ENCODE measurements around the gene PGAM2. TPM values are rescaled to one million over a fixed set of nuclear protein-coding genes. Genes with fewer than 3 reads are reported as not detected.
A peak's percentile ranks its signal among the peaks of the same experiment; 100 is the strongest.

PGAM2 gene
- total RNA-seq, 2 donors from 2014 or later = 0.92 TPM; not detected in 1

GRCh38 chr7:44062180-44062902 is 3.0 kb downstream of the PGAM2 start:
- H3K27ac Mint-ChIP-seq = no peak overlapping the region
- DNase-seq = no peak

GRCh38 chr7:44061645-44062179 is 3.7 kb downstream of the PGAM2 start:
- no peaks in the 10 kb centered on the region for H3K9me3 ChIP-seq (ENCODE audit: control insufficient read depth, low read length, poor library complexity, severe bottlenecking)
- Mint-ChIP-seq H3K36me3 (ENCODE audit: low read depth) (peaks cover 2% of the 10 kb centered on the region), H3K4me1 (peaks cover 11% of the 10 kb centered on the region), H3K27ac (peak overlapping the region; percentile 65), H3K4me3 (no peak overlapping the region), H3K27me3 (no peaks in the 10 kb centered on the region)
- no peak for ATAC-seq
- DNase-seq = no peak

More at GRCh38 chr7:44062180-44062902, 3.0 kb downstream of the PGAM2 start:
- Mint-ChIP-seq H3K4me3 (no peak overlapping the region), H3K4me1 (peaks cover 11% of the 10 kb centered on the region), H3K27me3 (no peaks in the 10 kb centered on the region), H3K36me3 (ENCODE audit: low read depth) (peaks cover 2% of the 10 kb centered on the region)
- ATAC-seq = no peak
- H3K9me3 ChIP-seq (ENCODE audit: control insufficient read depth, low read length, poor library complexity, severe bottlenecking) = no peaks in the 10 kb centered on the region

- DNase-seq (peak in 1 of 3 donors; percentile 4), ATAC-seq (no peak)
- peak overlapping the region; percentile 65 for H3K27ac Mint-ChIP-seq
- H3K27me3 Mint-ChIP-seq = no peaks in the 10 kb centered on the region
- no peaks in the 10 kb centered on the region for H3K9me3 ChIP-seq (ENCODE audit: control insufficient read depth, low read length, poor library complexity, severe bottlenecking)
- H3K4me1 Mint-ChIP-seq = peaks cover 9% of the 10 kb centered on the region
- H3K36me3 Mint-ChIP-seq (ENCODE audit: low read depth) = peaks cover 2% of the 10 kb centered on the region
- H3K4me3 Mint-ChIP-seq = no peak overlapping the region
Measured at GRCh38 chr7:44060948-44061644, 4.3 kb downstream of the PGAM2 start.

DNA sequence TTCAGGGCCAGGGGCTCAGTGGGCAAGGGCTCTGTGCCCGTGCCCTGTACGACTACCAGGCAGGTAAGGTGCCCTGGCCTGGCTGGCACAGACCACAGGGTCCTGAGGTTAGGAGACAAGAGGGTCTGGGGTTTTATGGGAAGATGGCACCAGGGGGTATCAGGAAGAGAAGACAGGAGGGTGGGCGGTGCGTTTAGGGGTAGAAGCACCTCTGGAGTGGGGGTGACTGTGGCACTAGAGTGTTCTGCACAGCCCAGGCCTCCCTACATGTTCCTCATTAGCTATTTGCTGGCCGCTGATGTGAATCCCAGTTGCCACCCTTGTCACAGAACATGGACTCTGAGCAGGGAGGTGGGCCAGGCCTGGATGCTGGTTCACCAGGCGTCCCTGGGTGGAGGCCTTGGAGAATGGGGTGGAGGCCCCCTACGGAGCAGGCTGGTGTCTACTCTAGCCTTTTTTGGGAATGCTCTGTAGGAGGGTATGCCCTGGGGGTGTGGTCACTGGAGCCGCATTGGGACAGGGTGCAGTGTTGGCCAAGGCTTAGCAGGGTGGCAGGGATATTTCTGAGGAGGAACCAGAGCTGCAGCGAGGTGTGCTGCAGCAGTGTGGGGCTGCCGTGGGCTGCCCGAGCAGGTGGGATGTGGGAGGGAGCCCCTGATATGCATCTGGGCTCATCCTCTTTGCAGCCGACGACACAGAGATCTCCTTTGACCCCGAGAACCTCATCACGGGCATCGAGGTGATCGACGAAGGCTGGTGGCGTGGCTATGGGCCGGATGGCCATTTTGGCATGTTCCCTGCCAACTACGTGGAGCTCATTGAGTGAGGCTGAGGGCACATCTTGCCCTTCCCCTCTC is 5.0 kb downstream of the PGAM2 start:
- Mint-ChIP-seq H3K36me3 (ENCODE audit: low read depth) (peaks cover 2% of the 10 kb centered on the region), H3K4me1 (peaks cover 9% of the 10 kb centered on the region), H3K4me3 (no peak overlapping the region), H3K27me3 (no peaks in the 10 kb centered on the region), H3K27ac (peak overlapping the region; percentile 24)
- DNase-seq = peak in 1 of 3 donors; percentile 3
- no peaks in the 10 kb centered on the region for H3K9me3 ChIP-seq (ENCODE audit: control insufficient read depth, low read length, poor library complexity, severe bottlenecking)
- no peak for ATAC-seq

DNA sequence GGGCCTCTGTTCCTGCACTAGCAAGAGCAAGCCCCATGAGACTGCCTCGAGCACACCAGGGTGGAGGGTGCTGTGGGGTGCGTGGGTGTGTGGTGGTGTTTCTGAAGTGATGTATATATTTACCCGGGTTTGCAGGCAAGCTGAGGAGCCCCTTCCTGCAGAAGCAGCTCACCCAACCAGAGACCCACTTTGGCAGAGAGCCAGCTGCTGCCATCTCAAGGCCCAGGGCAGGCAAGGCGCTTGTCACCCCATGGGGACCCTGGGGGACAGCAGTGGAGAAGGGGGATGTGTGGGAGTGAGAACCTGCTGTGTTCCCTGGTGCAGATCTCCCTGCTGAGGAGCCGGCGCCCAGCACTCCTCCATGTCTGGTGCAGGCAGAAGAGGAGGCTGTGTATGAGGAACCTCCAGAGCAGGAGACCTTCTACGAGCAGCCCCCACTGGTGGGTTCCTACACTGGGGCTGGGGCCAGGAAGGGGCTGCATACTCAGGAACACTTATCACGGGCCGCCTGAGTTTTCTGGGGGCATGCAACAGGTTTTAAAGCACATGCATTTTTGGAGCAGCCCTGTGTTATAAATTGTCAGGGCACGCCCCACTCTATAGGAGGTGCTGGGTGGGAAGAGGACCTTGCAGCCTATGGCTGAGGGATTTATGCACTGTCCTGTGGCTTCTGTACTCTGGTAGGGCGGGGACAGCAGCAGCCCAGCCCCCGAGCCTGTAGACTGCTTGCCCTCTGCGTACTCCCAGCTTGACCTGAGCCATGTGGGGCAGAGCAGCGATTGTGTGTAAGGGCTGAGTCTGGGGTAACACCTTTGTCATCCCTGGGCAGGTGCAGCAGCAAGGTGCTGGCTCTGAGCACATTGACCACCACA is 5.9 kb downstream of the PGAM2 start:
- peaks cover 12% of the 10 kb centered on the region for H3K4me1 Mint-ChIP-seq
- no peaks in the 10 kb centered on the region for H3K9me3 ChIP-seq (ENCODE audit: control insufficient read depth, low read length, poor library complexity, severe bottlenecking)
- DNase-seq = no peak
- peak overlapping the region; percentile 24 for H3K27ac Mint-ChIP-seq
- no peak overlapping the region for H3K4me3 Mint-ChIP-seq
- H3K27me3 Mint-ChIP-seq = no peaks in the 10 kb centered on the region
- peak; percentile 49 for ATAC-seq
- H3K36me3 Mint-ChIP-seq (ENCODE audit: low read depth) = peaks cover 5% of the 10 kb centered on the region

GRCh38 chr7:44058759-44059218 is 6.6 kb downstream of the PGAM2 start:
- peaks cover 12% of the 10 kb centered on the region for H3K4me1 Mint-ChIP-seq
- DNase-seq (peak in 1 of 3 donors; percentile 5), ATAC-seq (peak; percentile 15)
- H3K4me3 Mint-ChIP-seq = peak overlapping the region; percentile 41
- H3K27me3 Mint-ChIP-seq = no peaks in the 10 kb centered on the region
- H3K36me3 Mint-ChIP-seq (ENCODE audit: low read depth) = peaks cover 5% of the 10 kb centered on the region
- H3K27ac Mint-ChIP-seq = peak overlapping the region; percentile 27
- no peaks in the 10 kb centered on the region for H3K9me3 ChIP-seq (ENCODE audit: control insufficient read depth, low read length, poor library complexity, severe bottlenecking)

GRCh38 chr7:44057849-44058758 is 7.3 kb downstream of the PGAM2 start:
- DNase-seq (peak in 1 of 3 donors; percentile 6), ATAC-seq (peak; percentile 36)
- no peaks in the 10 kb centered on the region for H3K9me3 ChIP-seq (ENCODE audit: control insufficient read depth, low read length, poor library complexity, severe bottlenecking)
- Mint-ChIP-seq H3K27me3 (no peaks in the 10 kb centered on the region), H3K4me1 (peaks cover 12% of the 10 kb centered on the region), H3K36me3 (ENCODE audit: low read depth) (peaks cover 5% of the 10 kb centered on the region), H3K27ac (peak overlapping the region; percentile 79), H3K4me3 (peak overlapping the region; percentile 41)

- no peak for ATAC-seq
- H3K27me3 Mint-ChIP-seq = no peaks in the 10 kb centered on the region
Measured at GRCh38 chr7:44057181-44057848, 8.1 kb downstream of the PGAM2 start.

DNA sequence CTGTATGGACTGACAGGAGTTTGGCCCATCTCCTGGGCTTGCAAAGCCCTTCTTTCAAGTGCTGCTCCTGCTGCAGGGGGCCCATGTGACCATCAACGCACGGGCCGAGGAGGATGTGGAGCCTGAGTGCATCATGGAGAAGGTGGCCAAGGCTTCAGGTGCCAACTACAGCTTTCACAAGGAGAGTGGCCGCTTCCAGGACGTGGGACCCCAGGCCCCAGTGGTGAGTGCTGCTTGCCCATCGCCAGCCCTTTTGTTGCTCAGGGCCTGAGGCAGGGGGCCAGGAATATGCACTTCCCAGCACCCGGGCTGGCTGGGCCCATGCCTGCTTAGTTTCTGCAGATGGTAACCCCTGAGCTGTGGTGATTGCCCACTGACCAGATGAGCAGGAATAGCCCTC is 8.7 kb downstream of the PGAM2 start:
- Mint-ChIP-seq H3K4me1 (peaks cover 15% of the 10 kb centered on the region), H3K27me3 (no peaks in the 10 kb centered on the region), H3K36me3 (ENCODE audit: low read depth) (peaks cover 5% of the 10 kb centered on the region), H3K27ac (no peak overlapping the region), H3K4me3 (no peak overlapping the region)
- DNase-seq = no peak
- no peak for ATAC-seq
- no peaks in the 10 kb centered on the region for H3K9me3 ChIP-seq (ENCODE audit: control insufficient read depth, low read length, poor library complexity, severe bottlenecking)

More at GRCh38 chr7:44057181-44057848, 8.1 kb downstream of the PGAM2 start:
- Mint-ChIP-seq H3K4me1 (peaks cover 12% of the 10 kb centered on the region), H3K36me3 (ENCODE audit: low read depth) (peaks cover 5% of the 10 kb centered on the region), H3K4me3 (no peak overlapping the region), H3K27ac (peak overlapping the region; percentile 79)
- no peaks in the 10 kb centered on the region for H3K9me3 ChIP-seq (ENCODE audit: control insufficient read depth, low read length, poor library complexity, severe bottlenecking)
- no peak for DNase-seq

- no peak overlapping the region for H3K4me3 Mint-ChIP-seq
- H3K36me3 Mint-ChIP-seq (ENCODE audit: low read depth) = peaks cover 3% of the 10 kb centered on the region
- no peaks in the 10 kb centered on the region for H3K27me3 Mint-ChIP-seq
- no peaks in the 10 kb centered on the region for H3K9me3 ChIP-seq (ENCODE audit: control insufficient read depth, low read length, poor library complexity, severe bottlenecking)
- ATAC-seq (no peak), DNase-seq (no peak)
- peaks cover 34% of the 10 kb centered on the region for H3K4me1 Mint-ChIP-seq
- peak overlapping the region; percentile 72 for H3K27ac Mint-ChIP-seq
Measured at GRCh38 chr7:44052771-44053365, 12.5 kb downstream of the PGAM2 start.
